AG04449 (cell line): ENCODE data around the gene SEMA4B.
A peak's percentile ranks its signal among the peaks of the same experiment; 100 is the strongest.

Source experiments
- CTCF ChIA-PET: fragments of 350-600 bp; formaldehyde crosslinking; extraction: SDS; loops from one replicate; lab custom pipeline; 2021; ENCODE audit warnings: antibody characterized with exemption; lab: Yijun Ruan, JAX
- POLR2A ChIA-PET: fragments of 400-600, 350-600 bp; formaldehyde crosslinking; extraction: SDS; loops from one replicate; lab custom pipeline; 2020; ENCODE audit warnings: antibody characterized with exemption, inconsistent platforms; lab: Yijun Ruan, JAX
- DNase-seq: peaks from one replicate; pipeline ENCODE4 v3.0.0-alpha.2; 2010; ENCODE audit warnings: low read depth, low spot score
- H3K4me3 ChIP-seq: 2 replicates; pipeline ENCODE4 v1.5.1; 2011; ENCODE audit warnings: low read depth, mild to moderate bottlenecking, control low read depth, low read length
- CTCF ChIP-seq: IDR thresholded peaks from one replicate; pipeline ENCODE4 v1.5.1; 2011; ENCODE audit warnings: mild to moderate bottlenecking, moderate library complexity, low read length, control low read depth, inconsistent platforms; ENCODE audit not compliant: insufficient read depth; ENCODE audit errors: missing control alignments

The SEMA4B gene

GRCh38 chr15:90234096-90234988, 33.2 kb downstream of the SEMA4B start, which contains the start of gene GDPGP1:
GDPGP1 (plus strand) TSS chr15:90234209; CDS start chr15:90240909, 6,700 bp downstream.
- no peak for TF ChIP-seq CTCF
- ChIA-PET POLR2A (interaction anchor here (1.1 to 1.5 kb wide), 3 partner anchors 15 to 135 kb away, joined by 4 to 5 read pairs (median 5); partner anchors contain the start of genes SEMA4B and TTLL13), CTCF (interaction anchor here (1.0 to 4.7 kb wide), 9 partner anchors 8 to 203 kb away, joined by 3 to 59 read pairs (median 3); partner anchors contain the start of genes IDH2 and TTLL13)
- peak within 1 kb of the TSS; percentile 83 for H3K4me3 ChIP-seq
- no peak for DNase-seq

GRCh38 chr15:90239371-90239770, 38.2 kb downstream of the SEMA4B start:
- ChIA-PET POLR2A (no interaction called here), CTCF (interaction anchor here (2.7 kb wide), 1 partner anchor 10 kb away, joined by 13 read pairs; the partner anchor contains the start of gene TTLL13)
- DNase-seq = no peak
- TF ChIP-seq CTCF = no peak
- H3K4me3 ChIP-seq = no peak overlapping the region

- H3K4me3 ChIP-seq = no peak overlapping the region
- DNase-seq = no peak
- TF ChIP-seq CTCF = no peak
- ChIA-PET CTCF (no interaction called here), POLR2A (no interaction called here)
These were observed 39.7 kb downstream of the SEMA4B start for GRCh38 chr15:90240856-90241255.

- no peak for DNase-seq
- no peak for TF ChIP-seq CTCF
- POLR2A ChIA-PET = no interaction called here
These were observed 40.4 kb downstream of the SEMA4B start for GRCh38 chr15:90241343-90242192.

GRCh38 chr15:90243943-90244639, 43.0 kb downstream of the SEMA4B start:
- ChIA-PET CTCF (interaction anchor here (1.6 kb wide), 2 partner anchors 13 to 41 kb away, joined by 3 read pairs; no protein-coding TSS in a partner anchor), POLR2A (no interaction called here)
- no peak for TF ChIP-seq CTCF
- H3K4me3 ChIP-seq = no peak overlapping the region
- no peak for DNase-seq

More at GRCh38 chr15:90241343-90242192, 40.4 kb downstream of the SEMA4B start:
- CTCF ChIA-PET = interaction anchor here (1.8 kb wide), 1 partner anchor 8 kb away, joined by 8 read pairs; the partner anchor contains the start of genes CIB1 and GDPGP1
- no peak overlapping the region for H3K4me3 ChIP-seq
